Subcutaneous adipose tissue (tissue), 4 donors: ENCODE measurements around the gene BAIAP2. TPM values are rescaled to one million over a fixed set of nuclear protein-coding genes. Genes with fewer than 3 reads are reported as not detected.

ENCODE experiments used
- CTCF ChIP-seq: fragments of 450-650 bp; IDR thresholded peaks from one replicate; pipeline ENCODE4 v1.5.1; 2016; ENCODE audit warnings: low read depth, mild to moderate bottlenecking, control low read depth, antibody characterized with exemption, moderate library complexity
- total RNA-seq, 4 donors: library from RNA; depleted of rRNA; stranded (reverse); fragments of >200 nt; gene quantifications; one replicate each; pipeline ENCODE4 v1.1.0, GENCODE V29; 2016

Gene BAIAP2
- total RNA-seq, 4 donors from 2014 or later = 17.4 to 31.1 (median 23.2) TPM

- TF ChIP-seq CTCF = no peak
Observed at GRCh38 chr17:81003711-81004475, 31.1 kb upstream of the BAIAP2 start.

- TF ChIP-seq CTCF = no peak
Observed at GRCh38 chr17:81006891-81007290, 28.1 kb upstream of the BAIAP2 start.

GRCh38 chr17:81008140-81008539 is 26.8 kb upstream of the BAIAP2 start:
- no peak for TF ChIP-seq CTCF

GRCh38 chr17:81009136-81009535 is 25.8 kb upstream of the BAIAP2 start:
- TF ChIP-seq CTCF = no peak

- TF ChIP-seq CTCF = no peak
Observed at GRCh38 chr17:81010935-81011334, 24.0 kb upstream of the BAIAP2 start.

GRCh38 chr17:81011951-81012350 is 23.0 kb upstream of the BAIAP2 start:
- TF ChIP-seq CTCF = no peak

GRCh38 chr17:81012574-81013447 is 22.1 kb upstream of the BAIAP2 start:
- no peak for TF ChIP-seq CTCF
